Left ventricle myocardium inferior (tissue), 1 donor: ENCODE results near the gene CEP55. TPM values are rescaled to one million over a fixed set of nuclear protein-coding genes. Genes with fewer than 3 reads are reported as not detected.

ENCODE experiments used
- DNase-seq: peaks from one replicate; pipeline ENCODE4 v3.0.0-alpha.2; 2020
- H3K27ac ChIP-seq: fragments of 200-600 bp; replicated peaks from 2 replicates; pipeline ENCODE4 v1.8.0; 2021
- H3K27me3 ChIP-seq: fragments of 200-600 bp; 2 replicates; pipeline ENCODE4 v1.8.0; 2021; ENCODE audit warnings: low read depth
- H3K36me3 ChIP-seq: fragments of 200-600 bp; 2 replicates; pipeline ENCODE4 v1.8.0; 2021
- H3K4me1 ChIP-seq: fragments of 200-600 bp; 2 replicates; pipeline ENCODE4 v1.8.0; 2021
- H3K4me3 ChIP-seq: fragments of 200-600 bp; 2 replicates; pipeline ENCODE4 v1.8.0; 2021; ENCODE audit warnings: mild to moderate bottlenecking, moderate library complexity
- H3K9me3 ChIP-seq: fragments of 200-600 bp; replicated peaks from 2 replicates; pipeline ENCODE4 v1.8.0; 2021
- intact Hi-C: fragments of 100-400 bp; cut with micrococcal nuclease; formaldehyde crosslinking; loops from one replicate; pipeline ENCODE4 v1.11.0; 2022
- total RNA-seq: library from RNA; stranded (reverse); fragmentation: NEBNext Ultra II Directional; extraction: Animal tissue kit (Norgen Biotek cat#: 25700); gene quantifications from one replicate; pipeline ENCODE4 v1.2.1, GENCODE V29; 2021
- TF ChIP-seq, protein P1 (sequence below): fragments of 200-600 bp; IDR thresholded peaks from 2 replicates; pipeline ENCODE4 v1.8.0; 2021; ENCODE audit warnings: antibody characterized with exemption, mild to moderate bottlenecking, borderline replicate concordance
- donor health status: DM: no; HTN: yes; CAD: no; lungs with severe emphysema.

Gene CEP55
- total RNA-seq, 1 donor from 2014 or later: 0.66 TPM

- TF ChIP-seq, protein P1, sequence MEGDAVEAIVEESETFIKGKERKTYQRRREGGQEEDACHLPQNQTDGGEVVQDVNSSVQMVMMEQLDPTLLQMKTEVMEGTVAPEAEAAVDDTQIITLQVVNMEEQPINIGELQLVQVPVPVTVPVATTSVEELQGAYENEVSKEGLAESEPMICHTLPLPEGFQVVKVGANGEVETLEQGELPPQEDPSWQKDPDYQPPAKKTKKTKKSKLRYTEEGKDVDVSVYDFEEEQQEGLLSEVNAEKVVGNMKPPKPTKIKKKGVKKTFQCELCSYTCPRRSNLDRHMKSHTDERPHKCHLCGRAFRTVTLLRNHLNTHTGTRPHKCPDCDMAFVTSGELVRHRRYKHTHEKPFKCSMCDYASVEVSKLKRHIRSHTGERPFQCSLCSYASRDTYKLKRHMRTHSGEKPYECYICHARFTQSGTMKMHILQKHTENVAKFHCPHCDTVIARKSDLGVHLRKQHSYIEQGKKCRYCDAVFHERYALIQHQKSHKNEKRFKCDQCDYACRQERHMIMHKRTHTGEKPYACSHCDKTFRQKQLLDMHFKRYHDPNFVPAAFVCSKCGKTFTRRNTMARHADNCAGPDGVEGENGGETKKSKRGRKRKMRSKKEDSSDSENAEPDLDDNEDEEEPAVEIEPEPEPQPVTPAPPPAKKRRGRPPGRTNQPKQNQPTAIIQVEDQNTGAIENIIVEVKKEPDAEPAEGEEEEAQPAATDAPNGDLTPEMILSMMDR: no peak
- Histone ChIP-seq H3K36me3 (no peaks in the 10 kb centered on the region), H3K4me1 (peaks cover 56% of the 10 kb centered on the region), H3K9me3 (no peaks in the 10 kb centered on the region), H3K4me3 (no peak overlapping the region), H3K27me3 (no peaks in the 10 kb centered on the region), H3K27ac (no peak overlapping the region)
- intact Hi-C loops: no loop called here
- no peak for DNase-seq
These were observed 19.7 kb upstream of the CEP55 start for GRCh38 chr10:93476756-93477155.

GRCh38 chr10:93478873-93479272, 17.5 kb upstream of the CEP55 start:
- Histone ChIP-seq H3K4me1 (peaks cover 49% of the 10 kb centered on the region), H3K4me3 (no peak overlapping the region), H3K27ac (no peak overlapping the region), H3K36me3 (no peaks in the 10 kb centered on the region), H3K9me3 (no peaks in the 10 kb centered on the region), H3K27me3 (no peaks in the 10 kb centered on the region)
- no peak for DNase-seq
- intact Hi-C loops: no loop called here
- TF ChIP-seq, protein P1: no peak

DNA sequence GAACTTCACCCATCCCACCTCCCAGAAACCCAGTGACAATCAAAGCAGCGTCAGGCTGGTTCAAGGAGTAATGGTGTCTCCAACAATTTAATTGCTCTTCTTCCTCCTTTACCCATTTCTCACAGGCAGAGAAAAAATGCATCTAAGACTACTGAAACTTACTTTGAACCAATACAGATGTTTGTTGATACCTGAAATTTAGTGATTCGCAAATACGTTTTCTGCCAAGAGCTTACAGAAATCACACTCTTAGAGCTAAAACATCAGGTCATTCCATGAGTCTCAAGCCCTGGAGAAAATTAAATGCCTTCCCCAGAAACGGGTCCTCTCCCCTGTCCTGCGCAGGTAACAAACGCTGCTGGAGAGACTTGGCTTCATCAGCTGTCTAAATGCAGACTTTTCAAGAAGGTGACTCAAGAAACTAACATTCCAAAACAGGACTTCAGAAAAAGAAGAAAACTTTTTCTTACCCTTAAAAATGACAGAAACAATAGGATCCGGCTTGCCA, 14.7 kb upstream of the CEP55 start:
- peaks cover 32% of the 10 kb centered on the region for H3K4me1 ChIP-seq
- H3K9me3 ChIP-seq: no peaks in the 10 kb centered on the region
- DNase-seq: no peak
- H3K4me3 ChIP-seq: peak overlapping the region; percentile 79
- no peaks in the 10 kb centered on the region for H3K36me3 ChIP-seq
- TF ChIP-seq, protein P1: no peak
- H3K27ac ChIP-seq: peak overlapping the region; percentile 79
- H3K27me3 ChIP-seq: no peaks in the 10 kb centered on the region
- intact Hi-C loops: loop anchor here (2.0 kb wide), 1 partner anchor 105 kb away; no protein-coding TSS in a partner anchor

GRCh38 chr10:93482145-93482834, 14.1 kb upstream of the CEP55 start, which contains the start of gene MYOF:
Gene MYOF, minus strand, starts transcription at chr10:93482334. Its CDS starts 140 bp downstream, at chr10:93482194.
- intact Hi-C loops: loop anchor here (2.0 kb wide), 1 partner anchor 105 kb away; no protein-coding TSS in a partner anchor
- Histone ChIP-seq H3K36me3 (no peaks in the 10 kb centered on the region), H3K4me1 (peaks cover 29% of the 10 kb centered on the region), H3K4me3 (peak within 1 kb of the TSS; percentile 79), H3K27me3 (no peaks in the 10 kb centered on the region), H3K9me3 (no peaks in the 10 kb centered on the region), H3K27ac (peak within 1 kb of the TSS; percentile 79)
- TF ChIP-seq, protein P1: peak; percentile 71
- DNase-seq: peak; percentile 33

- TF ChIP-seq, protein P1: no peak
- Histone ChIP-seq H3K27me3 (no peaks in the 10 kb centered on the region), H3K9me3 (no peaks in the 10 kb centered on the region), H3K27ac (no peak overlapping the region), H3K4me3 (no peak overlapping the region), H3K4me1 (peaks cover 18% of the 10 kb centered on the region), H3K36me3 (no peaks in the 10 kb centered on the region)
- DNase-seq: no peak
- intact Hi-C loops: no loop called here
These were observed 10.7 kb upstream of the CEP55 start for GRCh38 chr10:93485690-93486089.
